ACC112 (cell line): ENCODE results near the gene CHD3.

Experiments
- H2AFZ ChIP-seq: fragments of 200-600 bp; sonication (generic); one replicate; pipeline ENCODE4 v1.6.0; 2017; ENCODE audit warnings: antibody characterized with exemption, low read length; ENCODE audit not compliant: unreplicated experiment
- H3K27ac ChIP-seq: fragments of 200-600 bp; sonication (generic); 2 replicates; pipeline ENCODE4 v1.5.1; 2014; ENCODE audit warnings: low read depth, mild to moderate bottlenecking, antibody characterized with exemption, low read length, moderate library complexity
- H3K27me3 ChIP-seq: fragments of 200-600 bp; sonication (generic); 2 replicates; pipeline ENCODE4 v1.6.1; 2014; ENCODE audit warnings: mild to moderate bottlenecking, antibody characterized with exemption, low read length, moderate library complexity, mixed read lengths; ENCODE audit not compliant: insufficient read depth
- H3K36me3 ChIP-seq: fragments of 200-600 bp; sonication (generic); 2 replicates; pipeline ENCODE4 v1.6.1; 2016; ENCODE audit warnings: mild to moderate bottlenecking, antibody characterized with exemption, low read length, moderate library complexity, mixed read lengths; ENCODE audit not compliant: insufficient read depth
- H3K4me1 ChIP-seq: fragments of 200-600 bp; sonication (generic); one replicate; pipeline ENCODE4 v1.6.1; 2016; ENCODE audit warnings: low read length, mixed read lengths; ENCODE audit not compliant: insufficient read depth, unreplicated experiment, control insufficient read depth
- H3K4me3 ChIP-seq: fragments of 200-600 bp; sonication (generic); 2 replicates; pipeline ENCODE4 v1.5.1; 2014; ENCODE audit warnings: mild to moderate bottlenecking, low read depth, low read length
- H3K79me2 ChIP-seq: fragments of 200-600 bp; sonication (generic); one replicate; pipeline ENCODE4 v1.6.0; 2016; ENCODE audit warnings: low read length; ENCODE audit not compliant: control insufficient read depth, unreplicated experiment, insufficient read depth

The CHD3 gene

GRCh38 chr17:7888184-7888920 is at the start of gene CHD3:
Gene CHD3 (plus strand): TSS chr17:7888789. CDS start chr17:7889001, 212 bp downstream.
- H3K79me2 ChIP-seq, result peaks cover 30% of the 10 kb centered on the region
- peaks cover 26% of the 10 kb centered on the region for H3K4me1 ChIP-seq
- H2AFZ ChIP-seq, result no peak within 1 kb of the TSS
- H3K27me3 ChIP-seq, result no peaks in the 10 kb centered on the region
- no peaks in the 10 kb centered on the region for H3K36me3 ChIP-seq
- peak within 1 kb of the TSS; percentile 79 for H3K4me3 ChIP-seq
- H3K27ac ChIP-seq, result peak within 1 kb of the TSS; percentile 79

GRCh38 chr17:7839190-7839875 is 49.3 kb upstream of the CHD3 start:
- Histone ChIP-seq H3K79me2 (peaks cover 21% of the 10 kb centered on the region), H3K27ac (peak overlapping the region; percentile 47; the same call in 1 of the 2 replicates), H3K4me3 (0 out of 2 replicates have a peak overlapping the region, but pooled peaks have one; percentile 4), H3K36me3 (no peaks in the 10 kb centered on the region; the same call in 1 of the 2 replicates), H2AFZ (no peak overlapping the region), H3K27me3 (no peaks in the 10 kb centered on the region), H3K4me1 (peaks cover 23% of the 10 kb centered on the region)

GRCh38 chr17:7839876-7840261 is 48.7 kb upstream of the CHD3 start:
- Histone ChIP-seq H2AFZ (no peak overlapping the region), H3K79me2 (peaks cover 24% of the 10 kb centered on the region), H3K27ac (no peak overlapping the region), H3K27me3 (no peaks in the 10 kb centered on the region), H3K4me3 (no peak overlapping the region), H3K36me3 (no peaks in the 10 kb centered on the region; the same call in 1 of the 2 replicates), H3K4me1 (peaks cover 23% of the 10 kb centered on the region)

- no peaks in the 10 kb centered on the region; the same call in 1 of the 2 replicates for H3K36me3 ChIP-seq
- peaks cover 30% of the 10 kb centered on the region for H3K79me2 ChIP-seq
- H3K27me3 ChIP-seq, result no peaks in the 10 kb centered on the region
- no peak overlapping the region for H2AFZ ChIP-seq
- peaks cover 28% of the 10 kb centered on the region for H3K4me1 ChIP-seq
- H3K4me3 ChIP-seq, result 0 out of 2 replicates have a peak overlapping the region, but pooled peaks have one; percentile 84
- H3K27ac ChIP-seq, result no peak overlapping the region
Observed at GRCh38 chr17:7840441-7840840, 48.1 kb upstream of the CHD3 start.

- peak overlapping the region; percentile 99 for H3K27ac ChIP-seq
- peaks cover 33% of the 10 kb centered on the region for H3K79me2 ChIP-seq
- H3K36me3 ChIP-seq, result no peaks in the 10 kb centered on the region; the same call in 1 of the 2 replicates
- H3K4me3 ChIP-seq, result peak overlapping the region; percentile 84
- peaks cover 29% of the 10 kb centered on the region for H3K4me1 ChIP-seq
- no peak overlapping the region for H2AFZ ChIP-seq
- H3K27me3 ChIP-seq, result no peaks in the 10 kb centered on the region
Observed at GRCh38 chr17:7840875-7841274, 47.7 kb upstream of the CHD3 start.

- peaks cover 29% of the 10 kb centered on the region for H3K4me1 ChIP-seq
- H3K27me3 ChIP-seq, result no peaks in the 10 kb centered on the region
- peaks cover 33% of the 10 kb centered on the region for H3K79me2 ChIP-seq
- H2AFZ ChIP-seq, result no peak overlapping the region
- H3K4me3 ChIP-seq, result peak overlapping the region; percentile 84
- peak overlapping the region; percentile 99 for H3K27ac ChIP-seq
- H3K36me3 ChIP-seq, result no peaks in the 10 kb centered on the region; the same call in 1 of the 2 replicates
Observed at GRCh38 chr17:7841396-7841914, 47.1 kb upstream of the CHD3 start.

- Histone ChIP-seq H3K27ac (peak overlapping the region; percentile 99), H3K4me3 (peak overlapping the region; percentile 84), H2AFZ (peak overlapping the region; percentile 31), H3K79me2 (peaks cover 32% of the 10 kb centered on the region), H3K27me3 (no peaks in the 10 kb centered on the region), H3K36me3 (no peaks in the 10 kb centered on the region; the same call in 1 of the 2 replicates), H3K4me1 (peaks cover 28% of the 10 kb centered on the region)
Observed at GRCh38 chr17:7841915-7842379, 46.6 kb upstream of the CHD3 start.

- H3K4me3 ChIP-seq, result peak overlapping the region; percentile 84
- H3K27ac ChIP-seq, result peak overlapping the region; percentile 99
- no peaks in the 10 kb centered on the region for H3K27me3 ChIP-seq
- H3K36me3 ChIP-seq, result no peaks in the 10 kb centered on the region; the same call in 1 of the 2 replicates
- peak overlapping the region; percentile 31 for H2AFZ ChIP-seq
- peaks cover 22% of the 10 kb centered on the region for H3K4me1 ChIP-seq
- H3K79me2 ChIP-seq, result peaks cover 26% of the 10 kb centered on the region
Observed at GRCh38 chr17:7842380-7843256, 46.0 kb upstream of the CHD3 start.

- H3K36me3 ChIP-seq, result no peaks in the 10 kb centered on the region; the same call in 1 of the 2 replicates
- peaks cover 22% of the 10 kb centered on the region for H3K4me1 ChIP-seq
- no peaks in the 10 kb centered on the region for H3K27me3 ChIP-seq
- H3K79me2 ChIP-seq, result peaks cover 25% of the 10 kb centered on the region
- peak overlapping the region; percentile 84 for H3K4me3 ChIP-seq
- peak overlapping the region; percentile 99 for H3K27ac ChIP-seq
- no peak overlapping the region for H2AFZ ChIP-seq
Observed at GRCh38 chr17:7843257-7843535, 45.4 kb upstream of the CHD3 start.
